Loucy (cell line): ENCODE measurements around the gene SH3PXD2A.

Experiments
- H2AFZ ChIP-seq: fragments of 200-600 bp; sonication (generic); 2 replicates; pipeline ENCODE4 v1.6.0; 2016; ENCODE audit warnings: antibody characterized with exemption, mild to moderate bottlenecking, low read length, moderate library complexity
- H3F3A ChIP-seq: fragments of 200-600 bp; 2 replicates; pipeline ENCODE4 v1.6.0; 2016; ENCODE audit warnings: antibody characterized with exemption, low read depth, mild to moderate bottlenecking
- H3K27me3 ChIP-seq: fragments of 200-600 bp; sonication (generic); 2 replicates; pipeline ENCODE4 v1.6.1; 2014; ENCODE audit warnings: low read length, mild to moderate bottlenecking; ENCODE audit not compliant: insufficient read depth, poor library complexity, severe bottlenecking
- H3K36me3 ChIP-seq: fragments of 200-600 bp; sonication (generic); 2 replicates; pipeline ENCODE4 v1.6.1; 2016; ENCODE audit warnings: low read length; ENCODE audit not compliant: insufficient read depth
- H3K4me1 ChIP-seq: fragments of 200-600 bp; sonication (generic); 2 replicates; pipeline ENCODE4 v1.5.1; 2014; ENCODE audit warnings: low read length, mild to moderate bottlenecking; ENCODE audit not compliant: insufficient read depth, poor library complexity, severe bottlenecking
- H3K4me2 ChIP-seq: fragments of 200-600 bp; sonication (generic); 2 replicates; pipeline ENCODE4 v1.6.0; 2014; ENCODE audit warnings: antibody characterized with exemption, low read length, low read depth, mild to moderate bottlenecking; ENCODE audit not compliant: poor library complexity, severe bottlenecking
- H3K4me3 ChIP-seq: fragments of 200-600 bp; sonication (generic); 2 replicates; pipeline ENCODE4 v1.5.1; 2014; ENCODE audit warnings: low read length, mild to moderate bottlenecking, mixed read lengths; ENCODE audit not compliant: poor library complexity, severe bottlenecking
- H3K79me2 ChIP-seq: fragments of 200-600 bp; sonication (generic); 2 replicates; pipeline ENCODE4 v1.6.1; 2014; ENCODE audit warnings: low read length; ENCODE audit not compliant: insufficient read depth
- H3K9ac ChIP-seq: fragments of 200-600 bp; sonication (generic); 2 replicates; pipeline ENCODE4 v1.6.0; 2014; ENCODE audit warnings: mild to moderate bottlenecking, low read depth, low read length, moderate library complexity; ENCODE audit not compliant: poor library complexity, severe bottlenecking
- H3K9me2 ChIP-seq: fragments of 200-600 bp; sonication (generic); replicated peaks from 2 replicates; pipeline ENCODE4 v1.6.1; 2016; ENCODE audit warnings: low read depth, low read length, mixed read lengths
- H3K9me3 ChIP-seq: fragments of 200-600 bp; sonication (generic); 2 replicates; pipeline ENCODE4 v1.6.1; 2014; ENCODE audit warnings: mild to moderate bottlenecking, antibody characterized with exemption, low read length, low read depth; ENCODE audit not compliant: insufficient read depth
- H4K20me1 ChIP-seq: fragments of 200-600 bp; sonication (generic); 2 replicates; pipeline ENCODE4 v1.6.0; 2014; ENCODE audit warnings: antibody characterized with exemption, low read length, mild to moderate bottlenecking; ENCODE audit not compliant: insufficient read depth, poor library complexity, severe bottlenecking
- EZH2phosphoT487 ChIP-seq: fragments of 200-600 bp; IDR thresholded peaks from 2 replicates; pipeline ENCODE4 v1.6.1; 2018; ENCODE audit warnings: antibody characterized with exemption, mild to moderate bottlenecking, moderate library complexity, borderline replicate concordance
- TF ChIP-seq, protein P1 (sequence below): fragments of 200-600 bp; sonication (generic); conservative IDR thresholded peaks from 2 replicates; pipeline ENCODE4 v1.5.1; 2014; ENCODE audit warnings: mild to moderate bottlenecking, antibody characterized with exemption, low read length

SH3PXD2A gene

DNA sequence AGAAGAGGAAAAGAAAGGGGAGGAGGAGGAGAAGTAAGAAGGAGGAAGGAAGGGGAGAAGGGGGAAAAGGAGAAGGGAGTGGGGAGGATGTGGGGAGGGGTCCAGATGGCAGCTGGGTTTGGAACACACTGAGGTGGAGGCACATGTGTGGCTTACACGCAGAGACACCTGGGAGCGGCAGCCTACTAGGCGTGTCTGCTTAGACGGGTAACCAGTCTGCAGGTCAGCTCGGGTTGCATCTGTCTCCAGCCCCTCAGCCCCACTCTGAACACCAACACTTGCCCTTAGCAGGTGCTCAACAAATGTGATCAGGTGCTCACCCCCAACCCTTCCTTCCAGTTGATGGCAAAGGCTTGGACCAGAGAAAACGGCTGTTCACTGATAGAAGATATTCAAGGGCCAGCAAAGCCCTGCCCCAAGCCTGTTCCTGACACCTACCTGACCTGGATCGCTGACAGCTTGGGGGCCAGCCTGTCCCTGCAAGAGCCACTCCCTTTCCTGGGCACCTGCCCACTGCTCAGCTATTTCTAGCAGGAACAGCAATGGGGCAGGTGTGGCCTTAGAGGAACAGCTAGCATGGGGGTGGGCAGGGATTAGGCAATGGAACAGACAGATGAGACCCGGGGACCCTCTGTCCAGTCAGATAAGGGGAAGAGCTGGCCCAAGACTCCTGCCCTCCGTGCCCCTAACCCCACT, 70.5 kb downstream of the SH3PXD2A start:
- TF ChIP-seq EZH2phosphoT487, result no peak
- TF ChIP-seq, protein P1, sequence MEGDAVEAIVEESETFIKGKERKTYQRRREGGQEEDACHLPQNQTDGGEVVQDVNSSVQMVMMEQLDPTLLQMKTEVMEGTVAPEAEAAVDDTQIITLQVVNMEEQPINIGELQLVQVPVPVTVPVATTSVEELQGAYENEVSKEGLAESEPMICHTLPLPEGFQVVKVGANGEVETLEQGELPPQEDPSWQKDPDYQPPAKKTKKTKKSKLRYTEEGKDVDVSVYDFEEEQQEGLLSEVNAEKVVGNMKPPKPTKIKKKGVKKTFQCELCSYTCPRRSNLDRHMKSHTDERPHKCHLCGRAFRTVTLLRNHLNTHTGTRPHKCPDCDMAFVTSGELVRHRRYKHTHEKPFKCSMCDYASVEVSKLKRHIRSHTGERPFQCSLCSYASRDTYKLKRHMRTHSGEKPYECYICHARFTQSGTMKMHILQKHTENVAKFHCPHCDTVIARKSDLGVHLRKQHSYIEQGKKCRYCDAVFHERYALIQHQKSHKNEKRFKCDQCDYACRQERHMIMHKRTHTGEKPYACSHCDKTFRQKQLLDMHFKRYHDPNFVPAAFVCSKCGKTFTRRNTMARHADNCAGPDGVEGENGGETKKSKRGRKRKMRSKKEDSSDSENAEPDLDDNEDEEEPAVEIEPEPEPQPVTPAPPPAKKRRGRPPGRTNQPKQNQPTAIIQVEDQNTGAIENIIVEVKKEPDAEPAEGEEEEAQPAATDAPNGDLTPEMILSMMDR, result no peak
- Histone ChIP-seq H3K4me1 (peaks cover 6% of the 10 kb centered on the region), H3K36me3 (no peaks in the 10 kb centered on the region; the same call in 1 of the 2 replicates), H3K9ac (no peak overlapping the region), H3K4me3 (no peak overlapping the region), H2AFZ (no peak overlapping the region), H3K27me3 (no peaks in the 10 kb centered on the region), H3K9me3 (no peaks in the 10 kb centered on the region), H4K20me1 (no peaks in the 10 kb centered on the region), H3K4me2 (no peak overlapping the region), H3K9me2 (no peaks in the 10 kb centered on the region), H3K79me2 (no peaks in the 10 kb centered on the region), H3F3A (no peaks in the 10 kb centered on the region)

DNA sequence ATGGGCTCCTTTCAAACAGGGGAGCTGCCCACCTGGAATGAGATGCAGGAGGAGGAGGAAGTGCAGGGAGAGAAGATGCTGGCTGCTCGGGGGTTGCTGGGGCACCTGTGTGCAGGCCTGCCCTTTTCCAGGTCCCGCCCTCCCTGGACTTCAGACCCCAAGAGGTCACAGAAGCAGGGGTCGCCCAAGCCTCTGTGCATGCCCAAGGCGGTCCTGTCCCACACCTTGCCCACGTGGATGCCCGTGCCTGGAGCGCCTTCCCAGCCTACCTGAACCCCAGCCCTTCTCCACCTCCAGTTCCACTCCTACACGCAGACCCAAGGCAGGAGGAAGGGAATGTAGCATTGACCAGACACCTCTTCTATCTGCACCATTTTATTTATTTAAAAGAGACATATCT, 71.3 kb downstream of the SH3PXD2A start:
- Histone ChIP-seq H3K4me3 (no peak overlapping the region), H3K79me2 (no peaks in the 10 kb centered on the region), H2AFZ (no peak overlapping the region), H4K20me1 (no peaks in the 10 kb centered on the region), H3K4me1 (peaks cover 6% of the 10 kb centered on the region), H3K9me3 (no peaks in the 10 kb centered on the region), H3K36me3 (no peaks in the 10 kb centered on the region; the same call in 1 of the 2 replicates), H3K9me2 (no peaks in the 10 kb centered on the region), H3F3A (no peaks in the 10 kb centered on the region), H3K27me3 (no peaks in the 10 kb centered on the region), H3K4me2 (no peak overlapping the region), H3K9ac (no peak overlapping the region)
- no peak for TF ChIP-seq EZH2phosphoT487
- TF ChIP-seq, protein P1, result no peak

DNA sequence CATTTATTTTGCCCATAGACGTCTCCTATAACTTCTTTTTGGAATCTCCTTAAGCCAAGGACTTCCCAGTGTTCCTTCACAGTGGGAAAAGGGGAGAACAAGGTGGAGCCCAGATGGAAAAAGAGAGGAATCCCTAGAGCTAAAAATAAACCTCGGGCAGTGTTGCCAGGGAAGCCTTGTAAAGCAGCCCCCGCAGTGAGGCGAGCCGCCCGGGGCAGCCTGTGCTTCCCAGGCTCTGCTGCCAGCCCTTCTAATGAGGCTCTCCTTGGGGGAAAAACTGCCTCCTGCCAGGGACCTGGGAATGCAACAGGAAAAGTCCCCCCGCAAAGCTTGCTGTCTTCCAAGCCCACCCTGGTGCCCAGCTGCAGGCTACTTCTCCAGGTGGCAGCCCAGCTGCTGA, 71.7 kb downstream of the SH3PXD2A start:
- no peak overlapping the region for H3K4me3 ChIP-seq
- no peak for TF ChIP-seq EZH2phosphoT487
- TF ChIP-seq, protein P1, result no peak
- no peaks in the 10 kb centered on the region for H3K9me2 ChIP-seq
- no peak overlapping the region for H2AFZ ChIP-seq
- no peaks in the 10 kb centered on the region for H4K20me1 ChIP-seq
- no peaks in the 10 kb centered on the region; the same call in 1 of the 2 replicates for H3K36me3 ChIP-seq
- no peaks in the 10 kb centered on the region for H3K27me3 ChIP-seq
- H3K9ac ChIP-seq, result no peak overlapping the region
- H3K79me2 ChIP-seq, result no peaks in the 10 kb centered on the region
- H3K4me1 ChIP-seq, result peaks cover 6% of the 10 kb centered on the region
- H3F3A ChIP-seq, result no peaks in the 10 kb centered on the region
- H3K4me2 ChIP-seq, result no peak overlapping the region
- H3K9me3 ChIP-seq, result no peaks in the 10 kb centered on the region
